Sigmoid colon (tissue), 4 donors: ENCODE data around the gene ABHD16A.

Source experiments
- POLR2A ChIP-seq, 2 donors: fragments of 450-650 bp; IDR thresholded peaks; one replicate each; pipeline ENCODE4 v1.6.1; 2016; ENCODE audit warnings: antibody characterized with exemption in 2 of 2, mild to moderate bottlenecking in 2 of 2, moderate library complexity in 2 of 2
- POLR2AphosphoS5 ChIP-seq, 4 donors: sonication (generic); formaldehyde crosslinking; IDR thresholded peaks; one replicate each; pipeline ENCODE4 v1.6.1; 2017; ENCODE audit warnings: antibody characterized with exemption in 4 of 4

DNA sequence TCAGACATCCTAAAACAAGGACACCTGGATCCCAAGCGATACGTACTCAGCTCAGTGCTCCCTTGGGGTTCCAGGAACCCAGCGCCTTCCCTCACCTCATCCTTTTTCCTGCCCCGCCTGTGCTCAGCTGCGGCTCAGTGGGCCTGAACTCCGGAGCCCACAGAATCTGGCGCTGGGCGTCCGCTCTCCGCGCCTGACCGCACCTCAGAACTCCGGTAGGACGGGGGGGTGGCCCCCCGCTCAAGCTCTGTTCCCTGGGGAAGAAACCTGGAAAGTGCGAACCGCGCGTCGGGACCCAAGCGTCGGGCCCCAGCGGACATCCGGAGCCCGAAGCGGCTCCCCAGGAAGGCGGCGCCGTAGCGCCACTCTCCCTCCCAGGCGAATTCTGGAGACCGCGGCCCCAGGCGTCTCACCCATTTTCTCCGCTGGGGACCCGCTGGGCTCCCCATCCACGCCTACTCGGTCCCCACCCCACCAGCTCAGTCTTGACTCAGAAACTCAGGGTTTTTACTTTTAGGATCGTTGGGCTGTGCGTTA, 21.9 kb downstream of the ABHD16A start:
- no peak for TF ChIP-seq POLR2A (IDR thresholded peaks at IDR 0.05)
- no peak for TF ChIP-seq POLR2AphosphoS5 (IDR thresholded peaks at IDR 0.05)
